T47D (cell line): ENCODE measurements around the gene TERF2IP.

Experiments used
- DNase-seq, 2 experiments: peaks; one replicate each; pipeline versions ENCODE4 v3.0.0 to v3.0.0-alpha.2; 2011 to 2012; ENCODE audit warnings: low read depth in 1 of 2, low spot score in 1 of 2
- JUND ChIP-seq: IDR thresholded peaks from 2 replicates; pipeline ENCODE4 v1.6.1; 2012; ENCODE audit warnings: low read depth
- in situ Hi-C: cut with HindIII; loops from 2 replicates; pipeline ENCODE4 v1.10.0; 2016; ENCODE audit warnings: low sequenced_read_pairs, low pct_unique_long_range_greater_than_20kb

Gene TERF2IP

DNA sequence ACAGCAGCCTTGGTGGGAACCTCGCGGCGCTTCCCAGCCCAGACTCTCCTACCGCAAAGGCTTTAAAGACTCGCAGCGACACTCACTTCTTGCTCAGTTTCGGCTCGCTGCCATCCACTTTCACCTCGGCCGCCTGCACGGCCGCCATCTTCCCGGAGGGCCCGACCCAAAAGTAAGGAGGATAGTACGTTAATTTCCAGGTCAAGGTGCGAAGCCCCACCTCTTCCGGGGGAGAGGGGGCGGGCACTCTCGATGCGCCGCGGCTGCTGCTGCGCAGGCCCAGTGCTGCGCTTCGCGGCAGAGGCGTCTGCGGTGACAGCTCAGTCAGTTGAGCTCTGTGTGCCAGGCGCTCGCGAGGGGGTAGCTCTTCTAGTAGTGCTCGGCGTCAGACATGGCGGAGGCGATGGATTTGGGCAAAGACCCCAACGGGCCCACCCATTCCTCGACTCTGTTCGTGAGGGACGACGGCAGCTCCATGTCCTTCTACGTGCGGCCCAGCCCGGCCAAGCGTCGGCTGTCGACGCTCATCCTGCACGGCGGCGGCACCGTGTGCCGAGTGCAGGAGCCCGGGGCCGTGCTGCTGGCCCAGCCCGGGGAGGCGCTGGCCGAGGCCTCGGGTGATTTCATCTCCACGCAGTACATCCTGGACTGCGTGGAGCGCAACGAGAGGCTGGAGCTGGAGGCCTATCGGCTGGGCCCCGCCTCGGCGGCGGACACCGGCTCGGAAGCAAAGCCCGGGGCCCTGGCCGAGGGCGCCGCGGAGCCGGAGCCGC is at the start of gene TERF2IP, which contains the start of gene KARS1:
TSS of gene TERF2IP (plus strand) at position 282 of the 773 bp plus-strand sequence. CDS start at position 392, 110 bp downstream.
TSS of gene KARS1 (minus strand) at position 174 of the 773 bp plus-strand sequence. CDS start at position 148, 26 bp downstream.
- no peak for TF ChIP-seq JUND
- peak; percentile 88 to 94 for DNase-seq
- in situ Hi-C loops = no loop called here

GRCh38 chr16:75599452-75600277 is 47.9 kb upstream of the TERF2IP start:
- peak in 1 of 2 experiments; percentile 15 for DNase-seq
- no peak for TF ChIP-seq JUND
- in situ Hi-C loops = no loop called here

GRCh38 chr16:75603241-75603640 is 44.3 kb upstream of the TERF2IP start:
- in situ Hi-C loops = no loop called here
- no peak for TF ChIP-seq JUND
- DNase-seq = no peak

DNA sequence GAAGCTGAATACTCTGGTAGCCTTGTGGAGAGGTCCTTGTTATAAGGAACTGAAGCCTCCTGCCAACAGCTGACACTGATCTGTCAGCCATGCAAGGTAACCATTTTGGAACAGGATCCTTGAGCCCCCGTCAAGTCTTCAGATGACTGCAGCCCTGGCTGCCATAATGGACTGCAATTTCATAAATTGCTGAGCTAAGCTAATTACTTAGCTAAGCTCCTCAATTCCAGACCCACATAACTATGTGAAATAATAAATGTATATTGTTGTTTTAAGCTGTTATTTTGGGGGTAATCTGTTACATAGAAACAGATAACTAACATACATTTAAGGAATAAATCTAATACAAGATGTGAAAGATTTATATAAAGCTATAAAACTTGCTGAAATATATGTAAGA is 41.1 kb upstream of the TERF2IP start:
- in situ Hi-C loops = no loop called here

DNA sequence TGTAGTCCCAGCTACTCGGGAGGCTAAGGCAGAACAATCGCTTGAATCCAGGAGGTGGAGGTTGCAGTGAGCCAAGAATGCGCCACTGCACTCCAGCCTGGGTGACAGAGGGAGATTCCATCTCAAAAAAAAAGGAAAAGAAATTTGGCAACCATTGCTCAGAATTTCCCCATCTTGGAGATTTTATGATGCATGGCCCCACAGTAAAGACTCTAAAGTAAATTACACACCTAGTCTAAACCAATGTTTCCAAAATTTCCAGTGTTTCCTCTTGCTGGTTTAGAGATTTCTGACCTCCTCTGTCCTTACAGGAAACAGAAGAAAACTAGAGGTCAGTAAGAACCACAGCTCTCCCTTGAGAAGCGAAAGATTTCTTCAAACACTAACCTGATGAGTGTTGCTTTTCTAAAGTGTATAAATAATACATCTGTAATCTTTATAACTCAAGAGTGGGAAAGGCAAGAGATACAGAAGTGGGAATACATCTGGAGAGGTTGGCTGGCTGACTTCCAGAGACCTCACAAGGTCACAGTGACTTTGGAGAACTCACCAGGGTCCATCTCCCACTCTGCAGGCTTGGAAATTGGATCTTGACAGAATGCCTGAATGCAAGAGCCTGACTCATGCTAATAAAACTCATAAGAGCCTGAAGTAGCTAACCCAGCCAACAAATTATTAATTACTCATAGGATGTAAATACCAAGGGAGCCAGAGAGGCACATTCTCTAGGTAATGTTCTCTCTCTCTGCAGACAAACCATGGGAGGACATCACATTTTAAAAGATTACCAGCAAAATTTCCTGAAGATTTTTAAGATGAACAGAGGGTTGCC is 33.3 kb upstream of the TERF2IP start:
- TF ChIP-seq JUND = no peak
- in situ Hi-C loops = no loop called here
- no peak for DNase-seq

More for the DNA sequence above, 41.1 kb upstream of the TERF2IP start:
- TF ChIP-seq JUND = no peak
- DNase-seq = no peak

GRCh38 chr16:75615619-75616018 is 32.0 kb upstream of the TERF2IP start:
- in situ Hi-C loops = no loop called here
- TF ChIP-seq JUND = no peak
- no peak for DNase-seq

DNA sequence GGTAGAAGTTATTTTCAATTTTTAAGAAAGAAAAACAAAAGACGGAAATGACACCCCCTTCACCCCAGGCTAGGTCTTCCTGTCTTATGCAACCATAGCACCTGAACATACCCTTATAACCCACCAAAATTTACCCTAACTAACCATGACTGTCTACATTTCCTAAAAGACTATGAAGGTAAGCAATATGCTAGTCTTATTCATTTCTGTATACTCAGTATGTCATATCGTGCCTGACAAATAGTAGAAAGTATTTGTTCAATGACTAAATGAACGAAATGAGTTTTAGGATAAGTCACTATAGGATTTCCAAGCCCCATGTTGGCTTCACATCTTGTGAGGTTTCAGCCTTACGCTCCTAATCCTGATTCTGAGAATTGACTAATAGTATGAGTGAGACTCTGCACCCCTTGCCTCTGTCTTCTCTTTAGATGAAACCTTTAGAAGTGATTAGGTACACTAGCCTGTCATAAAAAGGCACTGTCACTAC is 31.0 kb upstream of the TERF2IP start:
- in situ Hi-C loops = no loop called here
- DNase-seq = no peak
- no peak for TF ChIP-seq JUND

- TF ChIP-seq JUND = no peak
- DNase-seq = no peak
- in situ Hi-C loops = no loop called here
Measured at GRCh38 chr16:75617121-75617520, 30.5 kb upstream of the TERF2IP start.

GRCh38 chr16:75618780-75619179 is 28.8 kb upstream of the TERF2IP start:
- DNase-seq = no peak
- in situ Hi-C loops = no loop called here
- no peak for TF ChIP-seq JUND

- TF ChIP-seq JUND = no peak
- no peak for DNase-seq
- in situ Hi-C loops = no loop called here
Measured at GRCh38 chr16:75620326-75621169, 27.0 kb upstream of the TERF2IP start.

DNA sequence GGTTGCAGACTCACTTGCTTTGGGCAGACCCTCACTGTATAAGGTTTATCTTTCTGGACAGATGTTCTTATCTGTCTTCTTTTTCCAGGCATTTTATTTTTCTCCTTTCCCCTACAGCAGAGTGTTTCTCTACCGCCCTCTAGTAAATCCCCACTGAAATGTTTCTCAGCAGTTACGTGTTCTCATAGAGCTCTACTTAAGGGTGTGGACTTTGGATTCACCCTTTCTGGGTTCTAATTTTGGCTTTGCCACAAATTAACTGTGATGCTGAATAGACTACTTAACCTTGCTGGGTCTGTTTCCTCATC is 26.4 kb upstream of the TERF2IP start:
- no peak for TF ChIP-seq JUND
- in situ Hi-C loops = no loop called here
- peak in 1 of 2 experiments; percentile 37 for DNase-seq
